ENCODE data around the gene PRAMEF2.
"Not testable (repeated sequence)": the region's sequence is repeated elsewhere in the genome, so short reads cannot be mapped to it uniquely, and the experiment has no call there.

The PRAMEF2 gene

GRCh38 chr1:12903793-12904572 lies 47.1 kb downstream of the PRAMEF2 start:
- H3K9me3 ChIP-seq (ENCODE audit: control insufficient read depth, insufficient read depth, low read length); H3K9ac ChIP-seq (ENCODE audit: low read depth, low read length); H3K36me3 ChIP-seq (ENCODE audit: insufficient read depth, low read length); H3K4me1 ChIP-seq (ENCODE audit: insufficient read depth, low read length): not testable (repeated sequence)
